Measurements from ENCODE around the gene EML1.
A peak's percentile ranks its signal among the peaks of the same experiment; 100 is the strongest.

Gene EML1

DNA sequence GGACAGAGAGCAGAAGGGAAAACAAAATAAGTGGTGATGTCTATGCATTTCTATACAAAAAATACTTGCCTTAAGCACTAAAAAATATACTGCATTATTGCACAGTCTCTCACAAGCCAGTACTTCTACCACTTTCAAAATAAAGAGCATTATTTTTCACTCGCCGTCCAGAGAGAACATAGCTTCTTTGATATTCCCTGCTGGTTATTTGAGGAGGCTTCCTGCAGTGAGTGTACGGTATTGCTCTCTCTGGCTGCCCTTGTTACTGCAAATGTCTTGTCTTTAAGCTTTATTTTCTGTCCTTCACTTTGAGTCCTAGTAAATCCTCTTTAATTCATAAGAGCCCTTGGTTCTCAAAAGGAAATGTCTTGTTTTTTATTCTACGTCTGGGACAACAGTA lies 81.1 kb downstream of the EML1 start:
- no peak for DNase-seq

DNA sequence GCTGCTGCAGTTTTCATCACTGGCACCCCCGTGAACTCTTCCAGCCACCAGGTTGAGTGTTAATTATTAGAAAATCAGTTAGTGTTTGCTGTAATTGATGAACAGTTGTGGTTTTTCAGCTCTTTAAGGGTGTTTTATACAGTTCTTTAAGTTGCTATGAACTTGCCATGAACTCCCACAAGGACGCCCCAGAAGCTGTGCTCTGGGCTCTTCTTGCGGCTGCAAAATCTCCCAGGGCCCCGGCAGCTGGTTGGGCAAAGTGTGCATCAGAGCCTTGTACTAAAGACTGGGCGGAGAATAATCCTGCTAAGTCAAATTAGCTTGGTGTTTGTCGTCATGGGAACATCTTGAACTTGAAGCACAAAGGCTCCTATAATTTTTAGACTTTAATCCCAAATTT lies 82.2 kb downstream of the EML1 start:
- peak in 1 of 2 experiments; percentile 55 for DNase-seq

DNA sequence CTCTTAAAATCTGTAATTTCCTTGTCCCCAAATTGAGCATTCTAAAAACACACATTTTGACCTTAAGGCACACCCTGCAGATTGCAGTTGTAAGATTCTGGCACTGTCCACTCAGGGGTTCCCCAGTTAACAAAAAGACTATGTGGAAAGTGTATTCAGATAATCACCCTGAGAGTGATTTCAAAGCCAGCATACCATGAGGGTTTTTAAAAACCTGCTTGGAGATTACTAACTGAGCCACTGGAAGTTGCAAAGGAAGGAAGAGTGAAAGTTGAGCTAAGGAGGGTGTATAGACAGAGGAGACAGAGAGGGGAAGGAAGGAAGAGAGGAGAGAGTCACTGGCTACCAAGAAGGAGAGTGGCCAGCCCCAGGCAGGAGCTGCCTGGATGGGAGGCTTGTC lies 82.6 kb downstream of the EML1 start:
- no peak for DNase-seq

DNA sequence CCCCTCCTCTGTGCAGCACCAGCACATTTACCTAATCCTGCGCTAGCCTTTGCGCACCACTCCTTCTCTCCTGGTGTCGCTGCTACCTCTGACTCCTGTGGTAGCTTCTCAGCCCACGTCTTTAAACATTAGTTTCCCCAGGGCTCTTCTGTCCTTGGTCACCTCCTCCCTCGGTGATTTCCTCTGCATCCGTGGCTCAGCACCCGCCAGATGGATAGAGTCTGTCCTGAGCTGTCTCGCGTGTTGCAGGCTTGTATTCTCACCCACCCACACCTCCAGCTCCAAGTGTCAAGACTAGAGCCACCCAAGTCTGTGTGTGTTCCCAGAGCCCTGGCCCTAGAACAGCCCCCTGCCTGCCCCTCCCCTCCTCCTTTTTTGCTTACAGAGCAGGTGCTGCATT lies 83.2 kb downstream of the EML1 start:
- DNase-seq = peak in 1 of 2 experiments; percentile 11

DNA sequence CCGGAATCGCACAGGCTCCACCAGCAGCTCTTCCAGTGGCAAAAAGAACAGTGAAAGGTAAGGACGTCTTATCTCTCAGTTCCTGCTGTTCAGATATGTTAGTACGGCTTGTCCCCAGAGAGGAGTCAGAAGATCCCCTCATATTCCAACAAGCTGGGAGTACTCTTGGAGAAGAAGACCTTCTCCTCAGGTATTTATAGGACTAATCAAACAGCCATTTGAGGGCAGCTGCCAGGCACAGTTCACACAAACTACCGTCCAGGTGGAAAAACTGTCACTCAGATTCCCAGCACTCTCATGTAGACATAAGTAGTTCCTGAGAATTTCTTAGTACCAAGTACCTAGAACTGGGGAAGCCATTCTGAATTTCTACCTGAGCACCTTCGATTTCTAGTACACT lies 85.3 kb downstream of the EML1 start:
- DNase-seq = no peak

DNA sequence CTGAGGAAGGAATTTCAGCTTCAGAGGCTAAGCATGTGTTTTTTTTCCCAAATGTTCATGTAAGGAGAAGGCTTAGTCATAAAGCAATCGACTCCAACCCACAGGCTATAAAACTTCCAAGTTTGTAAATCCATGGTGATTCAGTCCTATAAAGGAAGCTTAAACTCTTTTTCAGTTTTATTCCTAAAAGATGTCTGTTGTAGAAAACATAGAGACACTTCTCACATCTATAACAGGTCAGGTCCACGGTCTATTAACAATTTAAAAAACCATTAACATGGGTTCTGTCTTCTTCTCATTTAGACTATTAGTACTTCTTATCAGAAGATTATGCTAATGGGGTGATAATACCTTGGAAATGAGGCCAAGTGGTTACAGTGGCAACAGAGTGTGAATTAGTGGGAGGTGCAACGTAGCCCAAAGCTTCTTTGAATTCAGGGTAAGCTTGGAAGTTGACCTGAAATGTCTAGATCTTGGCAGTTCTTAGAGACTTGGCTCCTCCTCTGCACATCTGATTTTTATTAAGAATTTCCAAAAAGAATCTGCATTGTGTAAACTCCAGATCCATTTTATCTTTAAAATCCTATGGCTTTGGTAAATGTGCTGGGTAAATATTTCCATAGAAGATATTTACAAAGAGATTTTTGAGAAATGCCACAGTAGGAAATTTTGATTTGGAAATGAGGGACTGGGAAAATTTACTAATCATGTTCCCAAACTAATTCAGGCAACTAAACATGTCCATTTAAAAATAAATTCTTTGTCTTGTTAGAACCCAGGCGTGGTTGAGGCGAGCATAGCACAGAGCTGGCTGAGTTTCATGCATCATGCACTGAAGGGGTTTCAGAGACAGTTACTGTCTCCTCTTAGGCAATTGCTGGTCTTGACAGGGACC lies 86.4 kb downstream of the EML1 start:
- DNase-seq = no peak

DNA sequence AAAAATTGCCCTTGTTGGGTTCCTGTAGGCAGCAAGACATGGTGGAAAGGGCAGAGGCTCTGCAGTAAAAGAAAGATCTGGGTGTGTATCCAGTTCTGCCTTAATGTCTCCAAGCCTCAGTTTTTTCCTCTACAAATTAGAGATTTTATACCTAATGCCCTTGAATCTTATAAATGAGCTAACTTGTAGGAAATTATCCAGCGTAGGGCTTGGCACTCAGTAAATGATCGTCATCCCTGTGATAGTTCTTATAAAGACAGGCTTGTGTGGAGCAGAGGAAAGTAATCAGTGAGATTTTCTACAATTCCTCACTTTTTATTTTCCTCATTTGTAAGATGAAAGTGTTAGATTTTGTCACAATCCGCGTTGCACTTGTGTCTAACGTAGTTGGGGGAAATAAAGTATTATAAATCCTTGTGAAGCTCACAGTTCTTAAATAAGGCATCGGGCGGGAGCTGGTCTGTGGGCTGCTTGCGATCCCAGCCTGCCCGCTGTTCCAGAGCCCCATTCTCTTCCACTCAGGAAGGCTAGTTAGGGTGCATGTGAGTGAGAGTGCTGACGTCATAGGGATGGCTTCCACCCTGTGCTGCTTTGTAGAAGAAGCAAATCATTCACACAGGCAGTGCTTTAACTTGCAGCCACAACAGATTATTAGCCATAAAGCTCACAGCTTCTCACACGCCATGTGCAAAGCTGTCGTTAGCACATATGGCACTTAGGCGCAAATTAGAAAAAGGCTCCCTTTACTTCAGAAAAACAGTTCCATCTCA lies 87.6 kb downstream of the EML1 start:
- no peak for DNase-seq

DNA sequence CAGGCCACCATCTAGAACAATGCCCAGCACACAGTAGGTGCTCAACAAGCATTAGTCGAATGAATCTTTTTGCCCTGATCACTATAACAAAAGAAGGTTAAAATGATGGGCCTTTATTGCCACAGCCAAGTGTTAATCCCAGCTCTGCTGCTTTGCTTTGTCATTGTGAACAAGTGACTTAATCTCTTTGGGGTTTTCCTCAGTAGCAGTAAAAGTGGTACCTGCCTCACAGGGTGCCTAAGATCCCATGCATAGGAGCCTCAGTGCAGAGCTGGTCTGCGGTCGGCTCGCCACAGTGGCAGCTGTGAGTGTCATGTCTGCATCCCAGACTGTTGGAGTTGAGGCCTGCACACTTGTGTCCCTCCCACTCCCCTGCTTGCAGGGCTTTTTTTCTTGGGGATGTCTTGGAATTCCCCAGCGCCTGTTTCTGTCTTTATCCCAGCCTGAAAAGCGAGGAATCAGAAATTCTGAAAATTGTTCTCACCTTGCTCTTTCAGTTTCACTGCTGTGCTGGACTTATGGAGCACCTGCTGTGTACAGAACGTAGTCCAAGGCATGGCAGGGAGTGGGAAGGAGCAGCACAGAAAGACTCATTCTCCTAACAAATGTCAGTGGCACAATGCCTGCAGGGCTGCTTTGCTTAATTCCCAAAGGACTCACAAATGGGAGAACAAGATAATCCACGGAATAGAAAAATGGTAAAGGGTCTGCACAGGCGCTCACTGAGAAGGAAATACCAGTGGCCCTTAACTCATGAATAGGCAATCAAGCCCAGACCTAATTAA lies 90.8 kb downstream of the EML1 start:
- DNase-seq = peak; percentile 79 to 83

DNA sequence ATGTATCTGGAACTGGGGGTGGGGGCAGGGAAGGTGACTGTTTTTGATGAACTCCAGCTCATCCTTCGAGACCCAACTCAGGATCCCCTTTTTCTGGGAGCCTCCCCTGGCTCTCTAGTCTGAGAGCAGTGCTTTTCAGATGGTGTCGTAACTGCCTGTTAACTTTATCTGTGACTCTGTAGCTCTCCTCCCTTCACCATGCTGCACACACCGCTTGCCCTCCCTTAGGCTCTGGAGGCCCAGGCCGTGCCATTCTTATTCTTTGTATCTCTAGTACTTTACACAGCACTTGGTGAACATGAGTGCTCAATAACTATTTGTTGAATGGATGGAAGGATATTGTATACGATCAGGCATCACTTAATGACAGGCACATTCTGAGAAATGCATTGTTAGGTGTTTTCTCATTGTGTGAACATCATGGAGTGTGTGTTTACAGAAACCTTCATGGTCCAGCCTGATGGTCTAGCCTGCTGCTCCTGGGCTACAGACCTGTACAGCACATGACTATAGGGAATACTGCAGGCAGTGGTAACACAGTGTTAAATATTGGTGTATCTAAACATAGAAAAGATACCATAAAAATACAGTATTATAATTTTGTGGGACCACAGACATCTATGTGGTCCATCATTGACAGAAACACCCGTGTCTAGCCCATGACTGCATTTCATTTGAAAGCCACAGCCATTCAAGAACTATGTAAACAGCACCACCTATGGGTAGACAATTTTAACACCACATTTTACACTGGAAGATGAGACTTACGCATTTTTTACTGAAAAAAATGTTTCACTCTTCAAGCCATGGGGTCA lies 91.8 kb downstream of the EML1 start:
- DNase-seq = peak; percentile 39 to 77

DNA sequence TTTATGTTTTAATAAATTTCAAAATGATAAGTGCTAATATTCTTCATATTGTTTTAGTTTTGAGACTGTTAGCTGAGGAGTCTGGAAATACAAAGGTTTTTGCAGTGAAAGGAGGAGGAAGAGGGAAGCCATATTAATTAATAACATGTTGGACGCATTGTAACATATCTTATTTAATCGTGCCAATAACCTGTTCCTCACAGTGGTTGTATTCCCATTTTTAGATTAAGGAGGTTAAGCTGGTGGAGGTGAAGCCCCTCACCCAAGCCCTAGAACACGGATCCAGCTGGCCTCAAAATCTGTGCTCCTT lies 92.4 kb downstream of the EML1 start:
- DNase-seq = no peak

DNA sequence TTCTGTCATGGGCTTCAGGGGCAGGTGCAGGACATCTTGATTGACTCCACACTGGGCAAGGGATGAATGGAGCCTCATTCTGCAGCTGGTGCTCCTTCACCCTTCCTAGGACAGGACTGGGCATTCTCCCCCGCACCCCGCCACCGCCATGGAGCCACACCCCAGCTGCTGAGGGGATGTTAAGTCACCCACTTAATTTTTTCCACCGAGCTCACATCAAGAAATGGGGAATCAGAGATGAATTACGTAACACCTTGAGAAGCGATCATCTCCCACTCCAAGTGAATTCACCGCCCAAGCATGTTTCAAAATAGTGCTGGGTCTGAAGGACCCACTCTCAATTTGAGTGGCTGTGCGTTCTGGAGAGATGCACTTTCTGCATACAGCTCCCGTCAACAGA lies 94.2 kb downstream of the EML1 start:
- no peak for DNase-seq

DNA sequence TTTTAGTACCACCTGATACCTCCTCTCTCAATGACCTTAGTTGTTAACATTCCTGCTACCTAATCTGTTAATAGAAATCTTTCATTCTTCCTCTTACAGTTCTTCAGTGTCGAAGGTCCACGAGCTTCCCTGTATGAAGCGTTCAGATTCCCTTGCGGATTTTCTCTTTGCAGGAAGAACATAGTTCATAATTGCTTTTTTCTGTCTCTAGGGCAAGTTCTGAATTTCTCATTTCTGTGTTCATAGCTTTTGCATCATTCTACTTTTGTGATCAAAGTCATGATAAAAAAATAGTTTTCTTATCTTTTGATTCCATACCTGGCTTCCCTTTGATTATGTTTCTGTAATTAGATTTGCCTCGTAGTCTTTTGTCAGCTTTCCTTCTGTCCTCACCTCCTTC lies 94.9 kb downstream of the EML1 start:
- no peak for DNase-seq

DNA sequence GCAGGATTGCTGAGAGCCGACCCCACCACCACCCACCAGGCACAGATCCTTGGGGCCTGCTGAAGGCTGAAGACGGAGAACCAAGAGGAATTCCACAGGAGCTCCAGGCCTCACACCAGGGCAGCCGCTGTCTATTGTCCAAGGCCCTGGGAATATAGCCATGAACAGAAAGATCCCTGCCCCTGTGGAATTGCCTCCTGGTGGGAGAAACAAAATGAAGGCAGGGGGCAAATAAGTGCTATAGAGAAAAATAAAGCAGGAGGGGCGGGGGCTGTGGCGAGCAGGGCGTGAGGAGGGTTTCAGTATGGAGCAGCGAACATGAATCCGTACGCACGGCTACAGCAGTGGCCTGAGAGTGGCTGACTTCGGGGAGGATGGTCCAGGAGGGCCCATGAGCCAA lies 96.1 kb downstream of the EML1 start:
- DNase-seq = no peak

DNA sequence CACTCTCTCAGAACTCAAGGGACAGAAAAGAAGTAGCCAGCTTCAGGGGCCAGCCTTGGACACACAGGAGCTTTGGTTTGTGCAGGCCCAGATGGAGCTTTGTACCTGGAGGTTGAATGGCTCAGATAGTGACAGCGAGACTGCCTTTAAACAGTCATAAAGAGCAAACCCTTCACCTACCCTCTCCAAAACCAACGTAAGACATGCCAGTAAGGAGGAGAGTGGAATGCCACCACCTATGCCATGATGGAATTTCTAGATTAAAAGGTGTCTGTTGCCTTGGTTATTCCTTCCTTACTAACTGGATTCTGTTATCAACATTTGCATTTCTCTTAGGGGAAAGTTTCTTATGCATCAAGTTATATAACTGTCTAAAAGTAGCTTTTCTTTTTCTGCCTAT lies 98.1 kb downstream of the EML1 start:
- DNase-seq = no peak

DNA sequence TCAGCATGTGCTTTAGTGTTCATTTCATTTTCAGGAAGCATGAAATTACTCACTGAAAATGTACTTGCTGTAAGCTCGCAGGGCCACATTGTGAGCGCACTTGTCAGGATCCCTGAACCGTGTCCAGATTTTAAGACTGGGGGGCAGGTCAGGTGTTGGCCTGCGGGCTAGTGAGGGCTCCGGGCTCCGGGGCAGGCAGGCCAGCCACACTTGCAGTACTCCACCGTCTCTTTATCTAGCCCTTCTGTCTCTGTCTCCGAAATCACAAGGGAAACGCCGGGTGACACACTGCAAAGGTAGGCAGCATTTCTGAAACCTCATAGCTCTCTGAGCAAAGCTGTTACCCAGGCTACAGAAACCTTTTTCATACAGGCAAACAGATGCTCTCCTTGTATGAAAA lies 98.7 kb downstream of the EML1 start:
- DNase-seq = peak in 1 of 2 experiments; percentile 19

DNA sequence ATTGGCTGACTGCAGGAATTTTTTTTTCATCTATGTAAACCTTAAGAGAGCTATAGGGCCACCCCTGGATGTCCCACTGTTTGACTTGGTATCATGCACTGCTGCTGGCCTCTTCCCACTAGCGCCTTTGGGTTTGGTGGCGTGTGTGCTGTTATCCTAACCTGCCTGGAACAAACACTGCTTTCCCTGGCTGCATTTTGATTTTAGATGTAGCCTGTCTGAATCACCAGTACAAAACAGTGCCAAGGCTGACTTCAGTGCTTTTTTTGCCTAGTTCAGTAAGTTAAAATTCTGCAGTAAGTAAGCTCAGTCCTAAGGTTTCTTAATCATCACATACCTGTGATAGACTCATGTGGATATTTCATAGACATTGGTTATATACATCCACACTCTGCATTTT lies 99.2 kb downstream of the EML1 start:
- DNase-seq = no peak

DNA sequence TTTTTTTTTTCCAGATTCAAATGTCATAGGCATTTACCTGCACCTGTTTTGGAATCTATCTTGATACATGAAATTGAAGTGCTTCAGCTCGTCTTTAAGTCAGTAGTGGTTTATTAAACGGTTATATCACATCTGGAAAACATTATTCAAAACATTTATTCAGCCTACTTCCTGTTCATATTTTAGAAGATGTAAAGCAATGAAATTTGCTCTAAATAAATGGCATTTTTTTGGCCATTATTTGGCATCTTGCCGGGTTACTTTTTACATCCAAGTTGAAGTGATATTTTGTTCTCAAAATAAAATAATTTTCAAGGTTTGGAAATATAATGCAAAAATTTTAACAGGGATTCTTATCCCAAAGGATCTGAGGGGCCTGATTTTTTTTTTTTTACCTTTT lies 103.1 kb downstream of the EML1 start:
- DNase-seq = no peak

DNA sequence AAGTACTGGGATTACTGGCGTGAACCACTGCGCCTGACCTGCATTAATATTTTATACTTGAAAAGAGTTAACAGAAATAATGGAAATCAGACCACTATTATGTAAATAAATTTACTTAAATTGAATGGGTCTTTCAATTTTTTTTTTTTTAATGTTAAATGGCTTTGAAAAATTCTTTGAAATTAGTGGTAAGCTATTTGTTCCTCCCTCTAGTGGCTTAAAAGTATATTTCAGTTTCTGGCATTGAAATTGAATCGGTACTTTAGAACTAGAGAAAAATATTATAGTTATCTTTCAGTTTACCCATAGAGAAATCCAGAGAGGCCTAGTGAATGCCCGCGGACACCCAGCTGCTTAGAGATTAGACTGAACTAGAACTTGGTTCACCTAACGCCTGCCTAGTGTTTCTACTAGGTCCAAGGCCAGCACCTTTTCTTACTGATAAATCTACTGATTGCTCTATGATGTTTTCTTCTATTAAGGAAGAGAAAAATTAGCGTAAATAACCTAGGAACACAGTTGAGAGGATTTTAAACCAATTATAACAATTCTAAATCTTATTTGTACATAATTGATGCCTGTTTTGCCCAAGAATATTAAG lies 106.5 kb downstream of the EML1 start:
- peak; percentile 11 to 47 for DNase-seq

DNA sequence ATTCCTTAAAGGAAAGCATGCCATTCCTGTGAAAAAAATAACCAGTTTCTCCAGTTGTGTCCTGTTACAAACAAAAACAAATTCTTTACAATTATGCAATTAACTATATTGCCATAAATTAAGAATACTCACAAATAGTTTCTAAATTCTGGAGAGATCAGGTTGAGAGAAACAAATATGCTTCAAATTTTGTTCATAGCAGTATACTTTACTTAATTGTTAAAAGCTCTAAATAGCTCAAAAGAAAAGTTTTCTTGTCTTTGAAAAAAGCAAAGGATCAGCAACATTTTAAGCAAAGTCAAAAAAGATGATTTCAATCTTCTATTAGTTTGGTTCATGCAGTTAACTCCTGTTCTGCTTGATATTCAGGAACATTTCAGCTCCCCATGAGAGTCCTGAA lies 109.7 kb downstream of the EML1 start:
- no peak for DNase-seq

DNA sequence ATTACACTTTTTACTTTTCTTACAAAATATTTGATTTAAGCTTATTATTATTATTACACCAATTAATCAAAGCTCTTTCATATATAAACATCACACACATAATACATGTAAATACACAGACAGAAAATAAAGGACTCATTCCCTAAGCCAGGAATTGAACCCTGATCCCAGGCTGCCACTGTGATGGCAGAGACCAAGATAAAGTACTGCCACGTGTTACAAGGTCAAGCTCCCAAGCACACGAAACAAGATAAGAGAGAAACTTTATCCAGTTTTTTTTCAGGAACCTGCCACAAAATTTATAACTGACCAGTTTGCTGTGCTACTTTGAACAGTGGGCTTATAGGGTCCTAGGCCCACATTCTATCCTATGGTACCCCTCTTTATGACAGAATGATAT lies 111.3 kb downstream of the EML1 start:
- DNase-seq = no peak

DNA sequence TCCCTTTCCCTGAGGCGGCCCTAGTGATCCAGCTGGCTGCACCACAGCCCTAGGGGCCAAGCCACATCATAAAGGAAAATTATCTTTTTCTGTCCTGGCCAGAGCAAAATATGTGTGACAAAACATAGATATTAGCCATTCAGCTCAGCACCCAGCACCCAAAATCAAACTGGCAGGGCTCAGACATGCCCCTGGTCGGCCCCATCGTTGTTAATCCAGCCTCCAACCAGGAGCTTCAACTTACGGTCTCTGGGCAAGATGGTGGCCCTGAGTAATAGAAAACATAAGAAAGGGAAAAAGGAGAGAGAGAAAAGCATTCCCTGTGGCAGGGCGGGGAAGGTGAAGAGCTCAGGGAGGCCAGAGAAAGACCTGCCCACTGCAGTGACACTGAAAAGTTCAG lies 111.9 kb downstream of the EML1 start:
- no peak for DNase-seq

All from NCI-H526 (cell line).